GM23338 (cell line): ENCODE results near the gene SERP2.

ENCODE experiments used
- CREB1 ChIP-seq: fragments of 250-450 bp; sonication (Bioruptor Pico); IDR thresholded peaks from 2 replicates; pipeline ENCODE4 v1.5.0; 2020; ENCODE audit warnings: low read depth, mild to moderate bottlenecking, moderate library complexity
- CTCF ChIP-seq, 2 experiments: fragments of 200-600 bp in 1 of 2; sonication (generic) in 1 of 2; conservative IDR thresholded peaks; 2 replicates each; pipeline versions ENCODE4 v1.5.1 to v1.6.1; 2016 to 2017; ENCODE audit warnings: antibody characterized with exemption in 2 of 2, low read depth in 2 of 2, mild to moderate bottlenecking in 2 of 2, moderate library complexity in 1 of 2
- EZH2 ChIP-seq: fragments of 200-600 bp; sonication (generic); IDR thresholded peaks from one replicate; pipeline ENCODE4 v1.8.0; 2017; ENCODE audit warnings: antibody characterized with exemption, mild to moderate bottlenecking, low read depth; ENCODE audit not compliant: unreplicated experiment
- EZH2phosphoT487 ChIP-seq: fragments of 200-600 bp; sonication (generic); IDR thresholded peaks from one replicate; pipeline ENCODE4 v1.8.1; 2018; ENCODE audit warnings: antibody characterized with exemption; ENCODE audit not compliant: unreplicated experiment
- POLR2AphosphoS5 ChIP-seq: IDR thresholded peaks from 2 replicates; pipeline ENCODE4 v1.6.1; 2016; ENCODE audit warnings: antibody characterized with exemption, low read depth
- ZNF114 ChIP-seq: fragments of 250-450 bp; sonication (Bioruptor Pico); IDR thresholded peaks from 2 replicates; pipeline ENCODE4 v1.5.0; 2020; ENCODE audit warnings: mild to moderate bottlenecking, moderate library complexity

DNA sequence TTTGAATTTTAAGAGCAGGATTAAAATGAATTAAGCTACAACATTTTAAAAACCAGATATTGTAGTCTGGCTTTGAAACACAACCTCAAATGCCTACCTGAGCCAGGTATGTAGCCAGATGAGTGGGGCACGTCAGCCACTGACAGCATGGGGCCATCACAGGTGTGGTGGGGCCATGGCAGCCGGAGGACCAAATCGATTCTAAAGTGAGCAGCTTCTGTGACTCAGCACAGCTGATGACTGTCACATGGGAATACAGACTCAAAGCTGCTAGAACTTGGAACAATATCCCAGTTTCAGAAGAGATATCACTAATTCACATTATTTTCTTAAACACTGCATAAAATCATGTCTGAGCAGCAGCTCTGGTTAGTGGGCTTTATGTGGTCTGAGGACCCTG lies 52.8 kb downstream of the SERP2 start:
- no peak for TF ChIP-seq EZH2
- TF ChIP-seq POLR2AphosphoS5 = no peak
- TF ChIP-seq CTCF (conservative IDR thresholded peaks at IDR 0.05; ENCODE audit: low read depth in 2 of 2) = no peak
- no peak for TF ChIP-seq CREB1 (CRISPR knock-in tag)
- no peak for TF ChIP-seq EZH2phosphoT487
- no peak for TF ChIP-seq ZNF114 (CRISPR knock-in tag)
